K562 (cell line): ENCODE measurements around the gene PXK.

Experiments used
- HIVEP1 ChIP-seq: fragments of 250-450 bp; sonication (Bioruptor Pico); IDR thresholded peaks from 2 replicates; pipeline ENCODE4 v1.4.0; 2020; ENCODE audit warnings: mild to moderate bottlenecking
- POLR2A ChIP-seq: fragments of 450-650 bp; conservative IDR thresholded peaks from 2 replicates; pipeline ENCODE4 v1.6.1; 2016
- SAFB2 ChIP-seq: fragments of 200-400 bp; formaldehyde crosslinking; IDR thresholded peaks from 2 replicates; pipeline ENCODE4 v1.6.1; 2018; ENCODE audit warnings: borderline replicate concordance, low read length, low read depth, moderate library complexity; ENCODE audit not compliant: severe bottlenecking
- SIRT6 ChIP-seq: IDR thresholded peaks from one replicate; pipeline ENCODE4 v1.6.1; 2012; ENCODE audit warnings: low read depth, mild to moderate bottlenecking, control low read depth, inconsistent platforms, low read length, moderate library complexity
- SIX5 ChIP-seq, 2 experiments: IDR thresholded peaks; 2 replicates each; pipeline ENCODE4 v1.6.1; 2011; ENCODE audit warnings: low read length in 2 of 2, borderline replicate concordance in 1 of 2, low read depth in 1 of 2, mild to moderate bottlenecking in 1 of 2, moderate library complexity in 1 of 2; ENCODE audit not compliant: insufficient read depth in 1 of 2
- SMC3 ChIP-seq: conservative IDR thresholded peaks from 2 replicates; pipeline ENCODE4 v1.6.1; 2011; ENCODE audit warnings: low read depth, low read length, improper control_type of control experiment; ENCODE audit not compliant: insufficient read depth
- ZNF134 ChIP-seq: fragments of 250-450 bp; sonication (Bioruptor Pico); conservative IDR thresholded peaks from 2 replicates; pipeline ENCODE4 v1.4.0; 2020
- TF ChIP-seq, protein P1 (sequence below): IDR thresholded peaks from 3 replicates; pipeline ENCODE4 v1.6.1; 2011; ENCODE audit warnings: borderline replicate concordance, mild to moderate bottlenecking, moderate library complexity; ENCODE audit not compliant: insufficient read length; ENCODE audit errors: extremely low read depth
- TF ChIP-seq, protein P2 (sequence below), 3 experiments: IDR thresholded peaks in 2 of 3; conservative IDR thresholded peaks in 1 of 3; 2 replicates each; pipeline ENCODE4 v1.5.1; 2011 to 2012; ENCODE audit warnings: low read length in 3 of 3, mild to moderate bottlenecking in 3 of 3, control low read depth in 2 of 3, improper control_type of control experiment in 1 of 3, inconsistent platforms in 1 of 3, low read depth in 1 of 3, mixed read lengths in 1 of 3, moderate library complexity in 1 of 3; ENCODE audit not compliant: insufficient read depth in 2 of 3
- TF ChIP-seq, protein P3 (sequence below), 2 experiments: fragments of 200-800 bp in 1 of 2; sonication (Bioruptor generic) in 1 of 2; sonication (generic) in 1 of 2; formaldehyde crosslinking in 1 of 2; IDR thresholded peaks in 1 of 2; conservative IDR thresholded peaks in 1 of 2; 2 replicates each; pipeline versions ENCODE4 v1.5.0 to v1.6.1; 2016 to 2020; ENCODE audit warnings: missing compliant biosample characterization in 1 of 2, missing genetic modification characterization in 1 of 2, missing genetic modification reagents in 1 of 2
- TF ChIP-seq, protein P4 (sequence below): fragments of 450-650 bp; IDR thresholded peaks from 2 replicates; pipeline ENCODE4 v1.6.1; 2016; ENCODE audit warnings: mild to moderate bottlenecking
- TF ChIP-seq, protein P5 (sequence below): fragments of 450-650 bp; formaldehyde crosslinking; IDR thresholded peaks from 2 replicates; pipeline ENCODE4 v1.4.0; 2022; ENCODE audit warnings: missing genetic modification characterization
- TF ChIP-seq, protein P6 (sequence below): fragments of 450-650 bp; IDR thresholded peaks from 2 replicates; pipeline ENCODE4 v1.6.1; 2016; ENCODE audit warnings: borderline replicate concordance

DNA sequence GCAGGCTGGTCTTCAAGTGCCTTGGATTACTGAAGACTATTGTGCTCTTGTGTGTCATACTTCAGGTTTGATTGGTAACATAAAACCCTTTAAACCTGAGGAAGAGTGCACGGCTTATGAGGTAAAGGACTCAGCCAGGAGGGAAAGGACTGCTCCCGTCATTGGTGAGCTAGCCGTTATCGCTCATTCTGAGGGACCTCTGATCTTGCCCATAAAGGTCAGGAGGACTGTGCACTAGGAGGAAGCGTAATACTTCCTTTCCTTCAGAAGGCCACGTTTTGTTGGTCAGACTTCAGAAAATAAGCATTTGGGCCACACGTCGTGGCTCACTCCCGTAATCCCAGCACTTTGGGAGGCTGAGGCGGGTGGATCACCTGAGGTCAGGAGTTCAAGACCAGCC lies 37.7 kb downstream of the PXK start:
- TF ChIP-seq, protein P1, sequence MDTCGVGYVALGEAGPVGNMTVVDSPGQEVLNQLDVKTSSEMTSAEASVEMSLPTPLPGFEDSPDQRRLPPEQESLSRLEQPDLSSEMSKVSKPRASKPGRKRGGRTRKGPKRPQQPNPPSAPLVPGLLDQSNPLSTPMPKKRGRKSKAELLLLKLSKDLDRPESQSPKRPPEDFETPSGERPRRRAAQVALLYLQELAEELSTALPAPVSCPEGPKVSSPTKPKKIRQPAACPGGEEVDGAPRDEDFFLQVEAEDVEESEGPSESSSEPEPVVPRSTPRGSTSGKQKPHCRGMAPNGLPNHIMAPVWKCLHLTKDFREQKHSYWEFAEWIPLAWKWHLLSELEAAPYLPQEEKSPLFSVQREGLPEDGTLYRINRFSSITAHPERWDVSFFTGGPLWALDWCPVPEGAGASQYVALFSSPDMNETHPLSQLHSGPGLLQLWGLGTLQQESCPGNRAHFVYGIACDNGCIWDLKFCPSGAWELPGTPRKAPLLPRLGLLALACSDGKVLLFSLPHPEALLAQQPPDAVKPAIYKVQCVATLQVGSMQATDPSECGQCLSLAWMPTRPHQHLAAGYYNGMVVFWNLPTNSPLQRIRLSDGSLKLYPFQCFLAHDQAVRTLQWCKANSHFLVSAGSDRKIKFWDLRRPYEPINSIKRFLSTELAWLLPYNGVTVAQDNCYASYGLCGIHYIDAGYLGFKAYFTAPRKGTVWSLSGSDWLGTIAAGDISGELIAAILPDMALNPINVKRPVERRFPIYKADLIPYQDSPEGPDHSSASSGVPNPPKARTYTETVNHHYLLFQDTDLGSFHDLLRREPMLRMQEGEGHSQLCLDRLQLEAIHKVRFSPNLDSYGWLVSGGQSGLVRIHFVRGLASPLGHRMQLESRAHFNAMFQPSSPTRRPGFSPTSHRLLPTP, result no peak
- TF ChIP-seq, protein P2, sequence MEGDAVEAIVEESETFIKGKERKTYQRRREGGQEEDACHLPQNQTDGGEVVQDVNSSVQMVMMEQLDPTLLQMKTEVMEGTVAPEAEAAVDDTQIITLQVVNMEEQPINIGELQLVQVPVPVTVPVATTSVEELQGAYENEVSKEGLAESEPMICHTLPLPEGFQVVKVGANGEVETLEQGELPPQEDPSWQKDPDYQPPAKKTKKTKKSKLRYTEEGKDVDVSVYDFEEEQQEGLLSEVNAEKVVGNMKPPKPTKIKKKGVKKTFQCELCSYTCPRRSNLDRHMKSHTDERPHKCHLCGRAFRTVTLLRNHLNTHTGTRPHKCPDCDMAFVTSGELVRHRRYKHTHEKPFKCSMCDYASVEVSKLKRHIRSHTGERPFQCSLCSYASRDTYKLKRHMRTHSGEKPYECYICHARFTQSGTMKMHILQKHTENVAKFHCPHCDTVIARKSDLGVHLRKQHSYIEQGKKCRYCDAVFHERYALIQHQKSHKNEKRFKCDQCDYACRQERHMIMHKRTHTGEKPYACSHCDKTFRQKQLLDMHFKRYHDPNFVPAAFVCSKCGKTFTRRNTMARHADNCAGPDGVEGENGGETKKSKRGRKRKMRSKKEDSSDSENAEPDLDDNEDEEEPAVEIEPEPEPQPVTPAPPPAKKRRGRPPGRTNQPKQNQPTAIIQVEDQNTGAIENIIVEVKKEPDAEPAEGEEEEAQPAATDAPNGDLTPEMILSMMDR (IDR thresholded peaks at IDR 0.05 in 2 of 3, conservative IDR thresholded peaks at IDR 0.05 in 1 of 3; ENCODE audit: insufficient read depth in 2 of 3, low read depth in 1 of 3, low read length in 3 of 3), result no peak
- TF ChIP-seq POLR2A, result no peak
- TF ChIP-seq HIVEP1 (CRISPR knock-in tag), result no peak
- TF ChIP-seq SAFB2, result no peak
- TF ChIP-seq, protein P3, sequence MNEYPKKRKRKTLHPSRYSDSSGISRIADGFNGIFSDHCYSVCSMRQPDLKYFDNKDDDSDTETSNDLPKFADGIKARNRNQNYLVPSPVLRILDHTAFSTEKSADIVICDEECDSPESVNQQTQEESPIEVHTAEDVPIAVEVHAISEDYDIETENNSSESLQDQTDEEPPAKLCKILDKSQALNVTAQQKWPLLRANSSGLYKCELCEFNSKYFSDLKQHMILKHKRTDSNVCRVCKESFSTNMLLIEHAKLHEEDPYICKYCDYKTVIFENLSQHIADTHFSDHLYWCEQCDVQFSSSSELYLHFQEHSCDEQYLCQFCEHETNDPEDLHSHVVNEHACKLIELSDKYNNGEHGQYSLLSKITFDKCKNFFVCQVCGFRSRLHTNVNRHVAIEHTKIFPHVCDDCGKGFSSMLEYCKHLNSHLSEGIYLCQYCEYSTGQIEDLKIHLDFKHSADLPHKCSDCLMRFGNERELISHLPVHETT (CRISPR knock-in tag; conservative IDR thresholded peaks at IDR 0.05 in 1 of 2, IDR thresholded peaks at IDR 0.05 in 1 of 2), result no peak
- TF ChIP-seq, protein P4, sequence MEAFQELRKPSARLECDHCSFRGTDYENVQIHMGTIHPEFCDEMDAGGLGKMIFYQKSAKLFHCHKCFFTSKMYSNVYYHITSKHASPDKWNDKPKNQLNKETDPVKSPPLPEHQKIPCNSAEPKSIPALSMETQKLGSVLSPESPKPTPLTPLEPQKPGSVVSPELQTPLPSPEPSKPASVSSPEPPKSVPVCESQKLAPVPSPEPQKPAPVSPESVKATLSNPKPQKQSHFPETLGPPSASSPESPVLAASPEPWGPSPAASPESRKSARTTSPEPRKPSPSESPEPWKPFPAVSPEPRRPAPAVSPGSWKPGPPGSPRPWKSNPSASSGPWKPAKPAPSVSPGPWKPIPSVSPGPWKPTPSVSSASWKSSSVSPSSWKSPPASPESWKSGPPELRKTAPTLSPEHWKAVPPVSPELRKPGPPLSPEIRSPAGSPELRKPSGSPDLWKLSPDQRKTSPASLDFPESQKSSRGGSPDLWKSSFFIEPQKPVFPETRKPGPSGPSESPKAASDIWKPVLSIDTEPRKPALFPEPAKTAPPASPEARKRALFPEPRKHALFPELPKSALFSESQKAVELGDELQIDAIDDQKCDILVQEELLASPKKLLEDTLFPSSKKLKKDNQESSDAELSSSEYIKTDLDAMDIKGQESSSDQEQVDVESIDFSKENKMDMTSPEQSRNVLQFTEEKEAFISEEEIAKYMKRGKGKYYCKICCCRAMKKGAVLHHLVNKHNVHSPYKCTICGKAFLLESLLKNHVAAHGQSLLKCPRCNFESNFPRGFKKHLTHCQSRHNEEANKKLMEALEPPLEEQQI, result no peak
- TF ChIP-seq, protein P5, sequence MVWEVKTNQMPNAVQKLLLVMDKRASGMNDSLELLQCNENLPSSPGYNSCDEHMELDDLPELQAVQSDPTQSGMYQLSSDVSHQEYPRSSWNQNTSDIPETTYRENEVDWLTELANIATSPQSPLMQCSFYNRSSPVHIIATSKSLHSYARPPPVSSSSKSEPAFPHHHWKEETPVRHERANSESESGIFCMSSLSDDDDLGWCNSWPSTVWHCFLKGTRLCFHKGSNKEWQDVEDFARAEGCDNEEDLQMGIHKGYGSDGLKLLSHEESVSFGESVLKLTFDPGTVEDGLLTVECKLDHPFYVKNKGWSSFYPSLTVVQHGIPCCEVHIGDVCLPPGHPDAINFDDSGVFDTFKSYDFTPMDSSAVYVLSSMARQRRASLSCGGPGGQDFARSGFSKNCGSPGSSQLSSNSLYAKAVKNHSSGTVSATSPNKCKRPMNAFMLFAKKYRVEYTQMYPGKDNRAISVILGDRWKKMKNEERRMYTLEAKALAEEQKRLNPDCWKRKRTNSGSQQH (CRISPR knock-in tag), result no peak
- no peak for TF ChIP-seq SMC3
- no peak for TF ChIP-seq ZNF134 (CRISPR knock-in tag)
- TF ChIP-seq SIX5 (IDR thresholded peaks at IDR 0.05; ENCODE audit: borderline replicate concordance in 1 of 2, insufficient read depth in 1 of 2, low read depth in 1 of 2, low read length in 2 of 2), result no peak
- TF ChIP-seq SIRT6, result no peak
- TF ChIP-seq, protein P6, sequence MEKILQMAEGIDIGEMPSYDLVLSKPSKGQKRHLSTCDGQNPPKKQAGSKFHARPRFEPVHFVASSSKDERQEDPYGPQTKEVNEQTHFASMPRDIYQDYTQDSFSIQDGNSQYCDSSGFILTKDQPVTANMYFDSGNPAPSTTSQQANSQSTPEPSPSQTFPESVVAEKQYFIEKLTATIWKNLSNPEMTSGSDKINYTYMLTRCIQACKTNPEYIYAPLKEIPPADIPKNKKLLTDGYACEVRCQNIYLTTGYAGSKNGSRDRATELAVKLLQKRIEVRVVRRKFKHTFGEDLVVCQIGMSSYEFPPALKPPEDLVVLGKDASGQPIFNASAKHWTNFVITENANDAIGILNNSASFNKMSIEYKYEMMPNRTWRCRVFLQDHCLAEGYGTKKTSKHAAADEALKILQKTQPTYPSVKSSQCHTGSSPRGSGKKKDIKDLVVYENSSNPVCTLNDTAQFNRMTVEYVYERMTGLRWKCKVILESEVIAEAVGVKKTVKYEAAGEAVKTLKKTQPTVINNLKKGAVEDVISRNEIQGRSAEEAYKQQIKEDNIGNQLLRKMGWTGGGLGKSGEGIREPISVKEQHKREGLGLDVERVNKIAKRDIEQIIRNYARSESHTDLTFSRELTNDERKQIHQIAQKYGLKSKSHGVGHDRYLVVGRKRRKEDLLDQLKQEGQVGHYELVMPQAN, result no peak
